Left lung (tissue), 10 donors: ENCODE results near the gene ST6GALNAC6. TPM values are rescaled to one million over a fixed set of nuclear protein-coding genes. Genes with fewer than 3 reads are reported as not detected.

Experiments
- ATAC-seq: fragments of 200-7000 bp; cut with Tn5 transposase; one replicate; pipeline ENCODE4 v1.9.1; 2020; ENCODE audit warnings: moderate library complexity
- DNase-seq, 4 donors: peaks; one replicate each; pipeline ENCODE4 v3.0.0-alpha.2; 2013 to 2020
- H3K27ac ChIP-seq, 2 donors: fragments of 200-600 bp; sonication (generic) in 1 of 2; one replicate each; pipeline versions ENCODE4 v1.5.0 to v1.8.0; 2020 to 2021
- H3K27me3 ChIP-seq, 2 donors: fragments of 200-600 bp; sonication (generic) in 1 of 2; one replicate each; pipeline versions ENCODE4 v1.5.0 to v1.8.0; 2020 to 2021
- H3K36me3 ChIP-seq, 2 donors: fragments of 200-600 bp; sonication (generic) in 1 of 2; one replicate each; pipeline versions ENCODE4 v1.5.0 to v1.8.0; 2020 to 2021
- H3K4me1 ChIP-seq, 2 donors: fragments of 200-600 bp; one replicate each; pipeline ENCODE4 v1.8.0; 2021
- H3K4me3 ChIP-seq, 2 donors: fragments of 200-600 bp; sonication (generic) in 1 of 2; one replicate each; pipeline versions ENCODE4 v1.5.0 to v1.8.0; 2020 to 2021; ENCODE audit warnings: mild to moderate bottlenecking in 1 of 2
- H3K9me3 ChIP-seq, 2 donors: fragments of 200-600 bp; sonication (generic) in 1 of 2; one replicate each; pipeline versions ENCODE4 v1.5.0 to v1.8.0; 2020 to 2021
- CTCF ChIP-seq, 2 donors: fragments of 200-600 bp; sonication (generic) in 1 of 2; IDR thresholded peaks; one replicate each; pipeline versions ENCODE4 v1.5.0 to v1.8.0; 2021; ENCODE audit warnings: antibody characterized with exemption in 2 of 2
- intact Hi-C, 2 donors: fragments of 100-400 bp; cut with DNase I; formaldehyde crosslinking; loops; one replicate each; pipeline versions ENCODE4 v1.11.2 to v1.14.2; 2022
- polyA plus RNA-seq, 6 donors: library from polyadenylated mRNA; unstranded; fragments of 120-200 nt; gene quantifications; one replicate each; pipeline ENCODE4 v1.2.1, GENCODE V29; 2013; ENCODE audit not compliant: insufficient read length in 6 of 6
- total RNA-seq, 2 donors: library from RNA; stranded (reverse); fragmentation: NEBNext Ultra II Directional; extraction: Animal tissue kit (Norgen Biotek cat#: 25700); gene quantifications; one replicate each; pipeline ENCODE4 v1.2.1, GENCODE V29; 2021
- donor health status: DM: no; HTN: yes; CAD: no.
- donor health status: DM: no; HTN: no; CAD: no.

The ST6GALNAC6 gene
- total and polyA plus RNA-seq, 8 donors, result 43.5 to 57.0 (median 48.6) TPM

DNA sequence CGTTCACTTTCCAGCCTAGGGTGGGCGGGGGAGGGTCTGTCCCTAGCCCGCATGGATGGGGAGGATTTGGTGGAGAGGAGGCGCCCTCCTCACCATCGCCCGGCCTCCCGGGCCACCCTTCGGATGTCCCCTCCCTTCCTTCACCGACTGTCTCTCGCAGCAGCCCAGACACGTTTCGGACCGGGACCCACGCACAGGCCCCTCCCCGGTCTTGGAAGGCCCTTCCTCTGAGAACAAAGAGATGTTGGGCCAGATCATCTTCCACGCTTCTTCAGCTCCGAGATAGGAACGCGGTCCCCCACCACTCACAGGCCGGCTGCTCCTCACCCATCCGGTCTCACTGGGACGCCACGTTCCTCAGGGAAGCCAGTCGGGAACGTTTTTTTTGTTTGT lies 38.9 kb upstream of the ST6GALNAC6 start:
- peaks cover 9 to 50% of the 10 kb centered on the region in 2 donors for H3K4me1 ChIP-seq
- DNase-seq (peak in 1 of 4 donors; percentile 76), ATAC-seq (peak; percentile 1)
- peak overlapping the region; percentile 31 to 64 for H3K27ac ChIP-seq
- H3K4me3 ChIP-seq, result peak overlapping the region in 1 of 2 donors; percentile 91
- intact Hi-C loops, result no loop called here
- peaks cover 0 to 15% of the 10 kb centered on the region in 2 donors for H3K36me3 ChIP-seq
- TF ChIP-seq CTCF (IDR thresholded peaks at IDR 0.05), result no peak
- no peaks in the 10 kb centered on the region for H3K9me3 ChIP-seq
- no peaks in the 10 kb centered on the region for H3K27me3 ChIP-seq

- DNase-seq, result peak; percentile 85 to 95 (median 90)
- H3K9me3 ChIP-seq, result no peaks in the 10 kb centered on the region
- peaks cover 0 to 15% of the 10 kb centered on the region in 2 donors for H3K36me3 ChIP-seq
- H3K27ac ChIP-seq, result peak within 1 kb of the TSS; percentile 31 to 64
- intact Hi-C loops, result no loop called here
- TF ChIP-seq CTCF (IDR thresholded peaks at IDR 0.05), result no peak
- ATAC-seq, result peak; percentile 93
- H3K4me3 ChIP-seq, result peak within 1 kb of the TSS; percentile 67 to 91
- H3K4me1 ChIP-seq, result peaks cover 9 to 44% of the 10 kb centered on the region in 2 donors
- no peaks in the 10 kb centered on the region for H3K27me3 ChIP-seq
Observed at GRCh38 chr9:127937388-127938297, 38.2 kb upstream of the ST6GALNAC6 start, which contains the start of gene DPM2. TSS of gene DPM2 (minus strand) at chr9:127937854. CDS start at chr9:127937820, 34 bp downstream.

DNA sequence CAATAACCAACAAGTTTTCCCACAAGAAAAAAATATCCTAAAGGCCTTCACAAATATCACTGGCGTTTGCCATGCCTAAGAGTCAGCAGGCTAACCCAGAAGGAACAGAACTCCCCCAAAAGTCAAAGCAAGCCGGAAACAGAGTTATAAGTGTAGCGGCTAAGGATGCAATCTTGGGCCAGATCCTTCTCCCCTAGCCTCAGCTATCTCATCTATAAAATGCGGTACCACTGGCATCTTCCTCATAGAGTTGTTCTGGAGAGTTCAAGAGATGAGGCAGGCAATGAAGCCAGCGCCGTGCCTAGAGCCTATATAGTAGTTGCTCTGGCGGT lies 37.6 kb upstream of the ST6GALNAC6 start:
- H3K36me3 ChIP-seq, result peaks cover 0 to 15% of the 10 kb centered on the region in 2 donors
- peaks cover 9 to 40% of the 10 kb centered on the region in 2 donors for H3K4me1 ChIP-seq
- no peak for TF ChIP-seq CTCF (IDR thresholded peaks at IDR 0.05)
- H3K27ac ChIP-seq, result peak overlapping the region in 1 of 2 donors; percentile 64
- H3K9me3 ChIP-seq, result no peaks in the 10 kb centered on the region
- DNase-seq (no peak), ATAC-seq (peak; percentile 2)
- H3K27me3 ChIP-seq, result no peaks in the 10 kb centered on the region
- H3K4me3 ChIP-seq, result peak overlapping the region; percentile 67 to 91
- intact Hi-C loops, result no loop called here

- H3K27ac ChIP-seq, result no peak overlapping the region
- H3K4me1 ChIP-seq, result peaks cover 11 to 46% of the 10 kb centered on the region in 2 donors
- peaks cover 0 to 2% of the 10 kb centered on the region in 2 donors for H3K27me3 ChIP-seq
- H3K9me3 ChIP-seq, result no peaks in the 10 kb centered on the region
- intact Hi-C loops, result no loop called here
- TF ChIP-seq CTCF (IDR thresholded peaks at IDR 0.05), result no peak
- peak overlapping the region in 1 of 2 donors; percentile 91 for H3K4me3 ChIP-seq
- ATAC-seq, result no peak
- peak in 1 of 4 donors; percentile 48 for DNase-seq
- peaks cover 0 to 15% of the 10 kb centered on the region in 2 donors for H3K36me3 ChIP-seq
Observed at GRCh38 chr9:127936347-127936852, 37.0 kb upstream of the ST6GALNAC6 start.

DNA sequence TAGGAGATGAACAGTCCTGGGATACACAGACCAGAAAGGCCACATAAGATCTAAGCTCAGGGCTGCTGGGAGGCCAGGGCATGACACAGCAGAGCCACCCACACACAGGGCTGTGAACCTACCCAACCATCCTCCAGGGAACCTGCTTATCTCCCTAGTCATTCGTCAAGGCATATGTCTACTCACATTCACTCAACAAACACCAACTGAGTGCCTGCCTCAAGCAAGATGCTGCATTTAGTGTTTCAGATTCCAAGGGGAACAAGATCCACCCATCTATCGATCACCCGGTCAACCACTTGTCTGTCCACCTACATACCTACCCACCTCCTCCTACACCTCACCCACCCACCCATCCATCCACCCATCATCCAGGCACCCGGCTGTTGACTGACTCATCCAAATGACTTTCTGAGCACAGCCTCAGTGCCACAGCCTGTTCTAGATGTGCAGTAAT lies 36.4 kb upstream of the ST6GALNAC6 start:
- Histone ChIP-seq H3K27ac (no peak overlapping the region), H3K4me1 (peaks cover 17 to 52% of the 10 kb centered on the region in 2 donors), H3K27me3 (peaks cover 0 to 8% of the 10 kb centered on the region in 2 donors), H3K4me3 (peak overlapping the region in 1 of 2 donors; percentile 91), H3K9me3 (no peaks in the 10 kb centered on the region), H3K36me3 (peaks cover 0 to 15% of the 10 kb centered on the region in 2 donors)
- no peak for DNase-seq
- no peak for ATAC-seq
- TF ChIP-seq CTCF (IDR thresholded peaks at IDR 0.05), result no peak
- intact Hi-C loops, result no loop called here
